K562 (cell line): ENCODE measurements around the gene SLC16A12.

Experiments used
- FOXP1 ChIP-seq: sonication (generic); formaldehyde crosslinking; IDR thresholded peaks from 2 replicates; pipeline ENCODE4 v1.8.0; 2022; ENCODE audit warnings: mild to moderate bottlenecking, missing genetic modification reagents
- ZNF583 ChIP-seq: fragments of 250-450 bp; sonication (Bioruptor Pico); IDR thresholded peaks from 2 replicates; pipeline ENCODE4 v1.4.0; 2020
- TF ChIP-seq, protein P1 (sequence below): sonication (generic); formaldehyde crosslinking; IDR thresholded peaks from 2 replicates; pipeline ENCODE4 v1.8.1; 2023; ENCODE audit warnings: missing genetic modification reagents, mild to moderate bottlenecking, borderline replicate concordance

DNA sequence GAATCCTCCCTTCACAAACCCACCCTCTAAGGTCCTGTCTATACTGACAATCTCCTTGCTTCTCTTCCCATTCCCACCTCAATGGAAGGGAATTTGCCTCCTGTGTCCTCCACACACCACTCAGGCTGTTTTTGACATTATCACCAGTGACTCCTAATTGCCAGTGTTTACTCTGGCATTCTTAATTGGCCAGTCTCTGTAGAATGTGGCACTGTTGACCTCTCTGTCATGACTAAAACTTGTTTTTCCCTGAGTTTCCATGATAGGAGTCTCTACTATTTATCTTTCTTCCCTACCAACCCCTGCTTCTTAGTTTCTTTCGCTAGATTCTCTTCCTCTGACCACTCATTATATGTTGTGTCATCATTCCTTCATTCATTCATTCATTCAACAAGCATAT lies 12.1 kb downstream of the SLC16A12 start:
- no peak for TF ChIP-seq FOXP1
- TF ChIP-seq ZNF583 (CRISPR knock-in tag) = no peak
- TF ChIP-seq, protein P1, sequence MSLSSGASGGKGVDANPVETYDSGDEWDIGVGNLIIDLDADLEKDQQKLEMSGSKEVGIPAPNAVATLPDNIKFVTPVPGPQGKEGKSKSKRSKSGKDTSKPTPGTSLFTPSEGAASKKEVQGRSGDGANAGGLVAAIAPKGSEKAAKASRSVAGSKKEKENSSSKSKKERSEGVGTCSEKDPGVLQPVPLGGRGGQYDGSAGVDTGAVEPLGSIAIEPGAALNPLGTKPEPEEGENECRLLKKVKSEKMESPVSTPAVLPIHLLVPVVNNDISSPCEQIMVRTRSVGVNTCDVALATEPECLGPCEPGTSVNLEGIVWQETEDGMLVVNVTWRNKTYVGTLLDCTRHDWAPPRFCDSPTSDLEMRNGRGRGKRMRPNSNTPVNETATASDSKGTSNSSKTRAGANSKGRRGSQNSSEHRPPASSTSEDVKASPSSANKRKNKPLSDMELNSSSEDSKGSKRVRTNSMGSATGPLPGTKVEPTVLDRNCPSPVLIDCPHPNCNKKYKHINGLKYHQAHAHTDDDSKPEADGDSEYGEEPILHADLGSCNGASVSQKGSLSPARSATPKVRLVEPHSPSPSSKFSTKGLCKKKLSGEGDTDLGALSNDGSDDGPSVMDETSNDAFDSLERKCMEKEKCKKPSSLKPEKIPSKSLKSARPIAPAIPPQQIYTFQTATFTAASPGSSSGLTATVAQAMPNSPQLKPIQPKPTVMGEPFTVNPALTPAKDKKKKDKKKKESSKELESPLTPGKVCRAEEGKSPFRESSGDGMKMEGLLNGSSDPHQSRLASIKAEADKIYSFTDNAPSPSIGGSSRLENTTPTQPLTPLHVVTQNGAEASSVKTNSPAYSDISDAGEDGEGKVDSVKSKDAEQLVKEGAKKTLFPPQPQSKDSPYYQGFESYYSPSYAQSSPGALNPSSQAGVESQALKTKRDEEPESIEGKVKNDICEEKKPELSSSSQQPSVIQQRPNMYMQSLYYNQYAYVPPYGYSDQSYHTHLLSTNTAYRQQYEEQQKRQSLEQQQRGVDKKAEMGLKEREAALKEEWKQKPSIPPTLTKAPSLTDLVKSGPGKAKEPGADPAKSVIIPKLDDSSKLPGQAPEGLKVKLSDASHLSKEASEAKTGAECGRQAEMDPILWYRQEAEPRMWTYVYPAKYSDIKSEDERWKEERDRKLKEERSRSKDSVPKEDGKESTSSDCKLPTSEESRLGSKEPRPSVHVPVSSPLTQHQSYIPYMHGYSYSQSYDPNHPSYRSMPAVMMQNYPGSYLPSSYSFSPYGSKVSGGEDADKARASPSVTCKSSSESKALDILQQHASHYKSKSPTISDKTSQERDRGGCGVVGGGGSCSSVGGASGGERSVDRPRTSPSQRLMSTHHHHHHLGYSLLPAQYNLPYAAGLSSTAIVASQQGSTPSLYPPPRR (CRISPR knock-in tag) = no peak
